Mucosa of descending colon (tissue), 3 donors: ENCODE measurements around the gene MOCS3. TPM values are rescaled to one million over a fixed set of nuclear protein-coding genes. Genes with fewer than 3 reads are reported as not detected.

Experiments used
- ATAC-seq: fragments of 200-7000 bp; cut with Tn5 transposase; one replicate; pipeline ENCODE4 v1.9.1; 2020; ENCODE audit warnings: mild to moderate bottlenecking, moderate library complexity
- DNase-seq, 3 donors: peaks; one replicate each; pipeline ENCODE4 v3.0.0-alpha.2; 2020
- H3K36me3 ChIP-seq: fragments of 200-600 bp; one replicate; pipeline ENCODE4 v1.8.0; 2021; ENCODE audit warnings: low read depth, mild to moderate bottlenecking
- H3K4me1 ChIP-seq: fragments of 200-600 bp; one replicate; pipeline ENCODE4 v1.8.0; 2021; ENCODE audit warnings: low read depth, mild to moderate bottlenecking
- H3K4me3 ChIP-seq: fragments of 200-600 bp; one replicate; pipeline ENCODE4 v1.8.0; 2021; ENCODE audit warnings: mild to moderate bottlenecking
- H3K9me3 ChIP-seq: fragments of 200-600 bp; one replicate; pipeline ENCODE4 v1.8.0; 2021; ENCODE audit warnings: mild to moderate bottlenecking
- intact Hi-C, 2 donors: fragments of 100-400 bp; cut with DNase I in 1 of 2; cut with micrococcal nuclease in 1 of 2; formaldehyde crosslinking; loops; one replicate each; pipeline versions ENCODE4 v1.11.0 to v1.11.1; 2022; cut with DNase I, micrococcal nuclease
- total RNA-seq, 3 donors: library from RNA; stranded (reverse); fragmentation: NEBNext Ultra II Directional in 2 of 3; extraction: Animal tissue kit (Norgen Biotek cat#: 25700) in 2 of 3; gene quantifications; one replicate each; pipeline versions ENCODE4 v1.2.1 to v1.2.4, GENCODE V29; 2021 to 2023
- TF ChIP-seq, protein P1 (sequence below): fragments of 200-600 bp; IDR thresholded peaks from one replicate; pipeline ENCODE4 v1.8.0; 2022; ENCODE audit warnings: antibody characterized with exemption, mild to moderate bottlenecking
- donor health status: DM: no; HTN: no; CAD: no; lungs with moderate emphysema.
- donor health status: DM: no; HTN: no; CAD: no.
- donor health status: DM: no; HTN: yes; CAD: no.

MOCS3 gene
- total RNA-seq, 3 donors from 2014 or later, result 4.0 to 4.4 (median 4.4) TPM

DNA sequence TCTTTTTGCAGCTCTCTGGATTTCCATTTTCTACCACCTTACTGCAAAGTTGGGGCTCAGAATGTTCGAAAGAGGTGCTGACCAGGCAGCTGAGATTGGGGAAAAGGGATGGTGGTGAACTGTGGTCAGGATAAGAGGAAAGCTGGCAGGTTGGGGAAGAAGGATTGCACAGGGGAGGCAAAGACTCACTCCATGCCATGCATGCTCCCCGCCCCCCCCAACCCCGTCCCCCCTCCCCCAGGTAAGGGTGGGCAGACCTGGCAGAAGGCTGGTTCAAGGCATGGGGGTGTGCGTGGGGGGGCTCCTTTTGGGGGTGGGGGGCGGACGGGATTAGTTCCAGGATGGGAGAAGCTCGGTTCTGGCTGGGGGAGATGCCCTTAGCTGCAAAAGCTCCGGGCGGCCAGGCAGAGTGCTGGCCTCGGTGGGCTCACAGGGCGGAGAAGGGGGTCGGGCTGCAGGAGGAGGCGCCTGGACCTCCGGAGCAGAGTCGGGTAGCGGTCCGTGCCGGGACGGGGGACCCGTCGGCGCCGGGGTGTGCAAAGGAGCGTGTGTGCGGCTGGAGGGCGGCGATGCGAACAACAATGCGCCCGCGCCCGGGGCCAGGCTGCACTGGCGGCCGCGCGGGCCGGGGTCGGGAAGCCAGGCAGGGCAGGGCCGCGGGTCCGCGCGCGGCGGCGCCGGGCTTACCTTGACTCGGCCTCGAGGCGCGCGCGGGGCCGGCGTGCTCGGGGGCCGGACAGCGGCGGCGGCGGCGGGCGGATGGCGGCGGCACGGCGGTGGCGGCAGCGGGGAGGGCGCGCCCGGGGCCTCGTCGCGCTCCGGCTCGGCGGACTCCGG, 28.3 kb upstream of the MOCS3 start:
- TF ChIP-seq, protein P1, sequence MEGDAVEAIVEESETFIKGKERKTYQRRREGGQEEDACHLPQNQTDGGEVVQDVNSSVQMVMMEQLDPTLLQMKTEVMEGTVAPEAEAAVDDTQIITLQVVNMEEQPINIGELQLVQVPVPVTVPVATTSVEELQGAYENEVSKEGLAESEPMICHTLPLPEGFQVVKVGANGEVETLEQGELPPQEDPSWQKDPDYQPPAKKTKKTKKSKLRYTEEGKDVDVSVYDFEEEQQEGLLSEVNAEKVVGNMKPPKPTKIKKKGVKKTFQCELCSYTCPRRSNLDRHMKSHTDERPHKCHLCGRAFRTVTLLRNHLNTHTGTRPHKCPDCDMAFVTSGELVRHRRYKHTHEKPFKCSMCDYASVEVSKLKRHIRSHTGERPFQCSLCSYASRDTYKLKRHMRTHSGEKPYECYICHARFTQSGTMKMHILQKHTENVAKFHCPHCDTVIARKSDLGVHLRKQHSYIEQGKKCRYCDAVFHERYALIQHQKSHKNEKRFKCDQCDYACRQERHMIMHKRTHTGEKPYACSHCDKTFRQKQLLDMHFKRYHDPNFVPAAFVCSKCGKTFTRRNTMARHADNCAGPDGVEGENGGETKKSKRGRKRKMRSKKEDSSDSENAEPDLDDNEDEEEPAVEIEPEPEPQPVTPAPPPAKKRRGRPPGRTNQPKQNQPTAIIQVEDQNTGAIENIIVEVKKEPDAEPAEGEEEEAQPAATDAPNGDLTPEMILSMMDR, result no peak
- H3K36me3 ChIP-seq, result peaks cover 3% of the 10 kb centered on the region
- ATAC-seq, result no peak
- peaks cover 36% of the 10 kb centered on the region for H3K4me1 ChIP-seq
- H3K9me3 ChIP-seq, result no peaks in the 10 kb centered on the region
- H3K4me3 ChIP-seq, result peak overlapping the region; percentile 89
- intact Hi-C loops, result no loop called here
- peak; percentile 35 to 69 (median 68) for DNase-seq

GRCh38 chr20:50930976-50931305, 27.7 kb upstream of the MOCS3 start:
- no peaks in the 10 kb centered on the region for H3K9me3 ChIP-seq
- TF ChIP-seq, protein P1, result no peak
- H3K4me3 ChIP-seq, result peak overlapping the region; percentile 89
- H3K4me1 ChIP-seq, result peaks cover 31% of the 10 kb centered on the region
- H3K36me3 ChIP-seq, result peaks cover 3% of the 10 kb centered on the region
- peak; percentile 47 for ATAC-seq
- intact Hi-C loops, result no loop called here
- no peak for DNase-seq

GRCh38 chr20:50931306-50932015, 27.2 kb upstream of the MOCS3 start, which contains the start of gene ADNP:
TSS of gene ADNP (minus strand) at chr20:50931437. CDS start at chr20:50903996, 27,441 bp downstream.
- peaks cover 3% of the 10 kb centered on the region for H3K36me3 ChIP-seq
- H3K4me3 ChIP-seq, result peak within 1 kb of the TSS; percentile 89
- no peaks in the 10 kb centered on the region for H3K9me3 ChIP-seq
- intact Hi-C loops, result no loop called here
- ATAC-seq, result peak; percentile 89
- TF ChIP-seq, protein P1, result peak; percentile 56
- DNase-seq, result peak; percentile 92 to 95 (median 93)
- H3K4me1 ChIP-seq, result peaks cover 26% of the 10 kb centered on the region

DNA sequence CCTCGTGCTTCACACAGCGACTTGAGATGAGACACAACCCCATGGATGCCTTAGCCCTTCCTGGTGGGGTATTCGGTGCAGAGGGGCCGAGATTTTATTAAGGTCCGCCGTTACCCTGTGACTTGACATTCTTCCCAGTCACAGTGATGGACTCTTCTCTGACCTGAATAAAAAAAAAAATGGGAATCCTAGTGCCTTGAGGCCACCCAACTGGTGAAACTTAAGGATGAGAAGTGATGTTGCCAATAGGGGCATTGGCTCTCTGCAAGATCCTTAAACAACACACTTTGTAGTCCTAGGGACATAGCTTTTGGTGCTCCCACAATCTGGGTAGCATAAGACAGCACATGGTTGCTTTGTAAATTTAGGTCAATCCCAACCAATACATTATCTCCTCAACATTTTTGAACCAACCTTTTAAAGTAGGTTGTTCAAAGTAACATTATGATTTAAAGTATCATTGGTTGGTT, 26.6 kb upstream of the MOCS3 start:
- DNase-seq (no peak), ATAC-seq (no peak)
- peaks cover 3% of the 10 kb centered on the region for H3K36me3 ChIP-seq
- peaks cover 26% of the 10 kb centered on the region for H3K4me1 ChIP-seq
- intact Hi-C loops, result no loop called here
- TF ChIP-seq, protein P1, result no peak
- no peak overlapping the region for H3K4me3 ChIP-seq
- H3K9me3 ChIP-seq, result no peaks in the 10 kb centered on the region

DNA sequence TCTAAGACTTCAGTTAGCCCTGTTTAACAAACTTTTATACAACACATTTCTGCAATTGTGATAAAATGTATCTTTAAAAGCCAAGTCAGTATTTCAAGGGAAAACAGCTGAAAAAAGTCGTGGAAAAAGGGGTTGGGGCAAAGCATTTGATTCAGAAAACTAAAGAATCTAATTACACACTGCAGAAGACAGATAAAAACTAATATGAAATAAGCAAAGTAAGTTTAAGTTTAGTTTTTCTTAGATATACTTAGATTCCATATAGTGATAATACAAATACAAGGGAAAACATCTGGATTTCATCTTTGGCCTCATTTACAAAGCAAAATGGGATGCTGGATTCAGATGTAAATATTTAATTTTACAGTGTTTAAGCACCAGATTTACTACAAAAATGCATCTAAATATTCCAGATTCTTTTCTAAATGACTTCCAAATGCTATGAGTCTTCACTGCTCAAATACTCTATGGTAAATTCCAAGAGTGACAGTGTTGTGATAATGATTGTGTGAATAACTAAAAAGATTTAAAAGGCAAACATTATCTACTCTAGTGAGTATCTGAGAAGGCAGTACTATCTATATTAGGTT, 25.8 kb upstream of the MOCS3 start:
- peaks cover under 1% of the 10 kb centered on the region for H3K36me3 ChIP-seq

More for the DNA sequence above, 25.8 kb upstream of the MOCS3 start:
- H3K4me3 ChIP-seq, result no peak overlapping the region
- H3K9me3 ChIP-seq, result no peaks in the 10 kb centered on the region
- intact Hi-C loops, result no loop called here
- DNase-seq, result no peak
- ATAC-seq, result no peak
- peaks cover 19% of the 10 kb centered on the region for H3K4me1 ChIP-seq
- TF ChIP-seq, protein P1, result no peak
